22Rv1 (cell line): ENCODE data around the gene PIERCE2.
"Not testable (repeated sequence)": the region's sequence is repeated elsewhere in the genome, so short reads cannot be mapped to it uniquely, and the experiment has no call there.

Experiments
- H3K27ac ChIP-seq: fragments of 450-650 bp; 2 replicates; pipeline ENCODE4 v1.5.1; 2017
- ZFX ChIP-seq: fragments of 450-650 bp; IDR thresholded peaks from 2 replicates; pipeline ENCODE4 v1.6.1; 2017; ENCODE audit warnings: antibody characterized with exemption, borderline replicate concordance
- TF ChIP-seq, protein P1 (sequence below): fragments of 450-650 bp; IDR thresholded peaks from 2 replicates; pipeline ENCODE4 v1.5.1; 2017; ENCODE audit warnings: mild to moderate bottlenecking

The PIERCE2 gene

DNA sequence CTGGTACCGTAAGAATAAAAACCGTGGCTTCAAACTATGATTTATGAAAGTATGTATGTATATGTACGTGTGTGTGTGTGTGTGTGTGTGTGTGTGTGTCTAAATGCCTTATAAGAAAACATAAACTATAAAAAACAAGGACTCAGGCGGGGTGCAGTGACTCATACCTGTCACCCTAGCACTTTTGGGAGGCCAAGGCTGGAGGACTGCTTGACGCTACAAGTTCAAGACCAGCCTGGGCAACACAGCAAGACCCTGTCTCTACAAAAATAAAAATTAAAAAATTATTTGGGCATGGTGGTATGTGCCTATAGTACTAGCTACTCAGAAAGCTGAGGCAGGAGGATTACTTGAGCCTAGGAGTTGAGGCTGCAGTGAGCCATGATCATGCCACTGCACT lies 29.2 kb upstream of the PIERCE2 start:
- no peak overlapping the region for H3K27ac ChIP-seq
- TF ChIP-seq, protein P1, sequence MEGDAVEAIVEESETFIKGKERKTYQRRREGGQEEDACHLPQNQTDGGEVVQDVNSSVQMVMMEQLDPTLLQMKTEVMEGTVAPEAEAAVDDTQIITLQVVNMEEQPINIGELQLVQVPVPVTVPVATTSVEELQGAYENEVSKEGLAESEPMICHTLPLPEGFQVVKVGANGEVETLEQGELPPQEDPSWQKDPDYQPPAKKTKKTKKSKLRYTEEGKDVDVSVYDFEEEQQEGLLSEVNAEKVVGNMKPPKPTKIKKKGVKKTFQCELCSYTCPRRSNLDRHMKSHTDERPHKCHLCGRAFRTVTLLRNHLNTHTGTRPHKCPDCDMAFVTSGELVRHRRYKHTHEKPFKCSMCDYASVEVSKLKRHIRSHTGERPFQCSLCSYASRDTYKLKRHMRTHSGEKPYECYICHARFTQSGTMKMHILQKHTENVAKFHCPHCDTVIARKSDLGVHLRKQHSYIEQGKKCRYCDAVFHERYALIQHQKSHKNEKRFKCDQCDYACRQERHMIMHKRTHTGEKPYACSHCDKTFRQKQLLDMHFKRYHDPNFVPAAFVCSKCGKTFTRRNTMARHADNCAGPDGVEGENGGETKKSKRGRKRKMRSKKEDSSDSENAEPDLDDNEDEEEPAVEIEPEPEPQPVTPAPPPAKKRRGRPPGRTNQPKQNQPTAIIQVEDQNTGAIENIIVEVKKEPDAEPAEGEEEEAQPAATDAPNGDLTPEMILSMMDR = no peak
- no peak for TF ChIP-seq ZFX

DNA sequence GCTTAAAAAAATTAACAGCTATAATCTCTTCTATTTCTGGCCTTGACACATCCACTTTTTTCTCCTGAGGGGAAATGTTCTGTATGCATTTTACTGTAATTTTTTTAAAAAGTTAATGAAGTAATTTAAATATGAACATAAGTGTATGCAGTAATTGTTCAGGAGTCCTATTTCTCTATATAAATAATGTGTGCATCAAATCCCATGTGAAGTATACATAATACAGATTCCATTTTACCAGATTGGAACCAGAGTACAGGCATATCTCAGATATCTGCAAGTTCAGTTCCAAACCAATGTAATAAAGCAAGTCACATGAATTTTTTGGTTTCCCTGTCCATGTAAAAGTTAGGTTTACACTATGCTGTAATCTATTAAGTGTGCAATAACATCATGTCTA lies 26.7 kb upstream of the PIERCE2 start:
- TF ChIP-seq, protein P1 = no peak
- no peak for TF ChIP-seq ZFX
- H3K27ac ChIP-seq = no peak overlapping the region

DNA sequence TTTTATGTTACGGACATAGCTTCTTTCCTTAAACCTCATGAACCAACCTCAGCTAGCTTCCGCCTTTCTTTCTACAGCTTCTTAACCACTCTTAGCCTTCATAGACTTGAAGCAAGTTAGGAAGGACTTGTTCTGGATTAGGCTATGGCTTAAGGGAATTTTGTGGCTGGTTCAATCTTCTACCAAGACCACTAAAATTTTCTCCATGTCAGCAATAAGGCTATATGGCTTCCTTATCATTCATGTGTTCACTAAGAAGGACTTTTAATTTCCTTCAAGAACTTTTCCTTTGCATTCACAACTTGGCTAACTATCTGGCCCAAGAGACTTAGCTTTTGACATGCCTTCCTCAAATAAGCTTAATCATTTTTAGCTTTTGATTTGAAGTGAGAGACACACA lies 24.6 kb upstream of the PIERCE2 start:
- TF ChIP-seq, protein P1 = no peak
- TF ChIP-seq ZFX = no peak

DNA sequence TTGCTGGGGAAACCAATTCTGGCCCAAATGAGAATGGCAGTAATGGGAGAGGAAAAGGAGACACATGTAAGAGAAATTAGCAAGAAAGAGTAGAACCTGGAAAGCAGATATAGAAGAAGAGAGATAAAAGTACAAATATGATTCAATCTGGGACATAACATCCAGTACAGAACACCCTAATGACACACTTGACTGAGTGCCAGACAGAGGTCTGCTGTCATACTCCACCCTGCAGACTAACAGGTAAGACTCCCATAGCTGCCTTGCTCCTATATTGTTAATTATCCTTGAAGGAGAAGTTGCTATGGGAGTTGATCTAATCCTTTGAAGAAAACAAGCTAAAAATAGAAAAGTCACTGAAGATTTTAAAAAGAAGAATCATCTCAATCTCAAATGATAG lies 21.3 kb upstream of the PIERCE2 start:
- no peak overlapping the region for H3K27ac ChIP-seq
- no peak for TF ChIP-seq ZFX
- TF ChIP-seq, protein P1 = no peak

More for the DNA sequence above, 24.6 kb upstream of the PIERCE2 start:
- no peak overlapping the region for H3K27ac ChIP-seq

DNA sequence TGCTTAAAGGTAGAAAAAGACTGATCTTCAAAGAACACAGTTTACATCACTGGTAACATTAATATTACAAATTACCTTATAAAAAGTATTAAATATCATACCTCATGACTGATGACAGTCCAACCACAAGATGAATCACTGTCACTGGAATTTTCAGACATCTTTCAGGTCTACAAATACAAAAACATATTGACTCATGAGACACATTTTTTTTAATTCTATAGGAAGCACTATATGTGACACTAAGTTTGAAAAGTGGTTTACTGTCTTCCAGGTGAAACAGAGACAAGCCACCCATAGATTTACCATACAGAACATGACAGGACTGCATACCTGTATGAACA lies 19.1 kb upstream of the PIERCE2 start:
- TF ChIP-seq, protein P1 = no peak
- TF ChIP-seq ZFX = no peak
- no peak overlapping the region for H3K27ac ChIP-seq

DNA sequence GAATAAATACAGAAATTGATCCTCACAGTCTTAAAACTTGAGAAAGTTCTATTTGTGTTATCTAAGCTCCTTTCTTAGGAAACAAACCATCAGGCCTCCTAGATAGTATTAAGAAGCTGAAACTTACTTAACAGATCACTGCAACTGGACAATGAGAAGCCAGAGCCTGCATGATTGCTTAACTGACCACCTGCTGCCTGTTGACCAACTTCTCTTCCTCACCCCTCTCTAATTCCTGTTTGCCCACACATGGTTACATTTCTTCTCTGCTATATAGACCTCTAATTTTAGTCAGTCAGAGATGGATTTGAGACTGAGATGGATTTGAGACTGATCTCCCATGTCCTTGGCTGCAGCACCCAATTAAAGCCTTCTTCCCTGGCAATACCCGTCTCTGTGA lies 13.6 kb upstream of the PIERCE2 start:
- TF ChIP-seq ZFX = no peak
- TF ChIP-seq, protein P1 = no peak
- no peak overlapping the region for H3K27ac ChIP-seq

DNA sequence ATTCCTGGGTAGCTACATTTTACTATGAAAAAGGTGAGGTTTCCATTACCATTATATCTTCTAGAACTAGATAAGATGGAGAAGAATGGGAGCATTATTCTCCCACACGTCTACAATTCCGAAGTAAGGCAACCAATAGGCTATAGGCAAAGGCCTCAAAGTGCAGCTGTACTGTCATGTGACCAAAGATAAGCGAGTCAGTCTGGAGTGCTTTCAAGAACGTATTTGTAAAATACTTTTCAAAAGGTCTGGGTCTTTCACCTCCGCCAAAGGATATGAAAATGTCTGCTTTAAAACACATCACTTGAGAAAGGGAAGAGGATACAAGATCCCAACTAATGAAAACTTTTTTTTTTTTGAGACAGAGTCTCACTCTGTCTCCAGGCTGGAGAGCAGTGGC lies 10.1 kb upstream of the PIERCE2 start:
- no peak overlapping the region for H3K27ac ChIP-seq
- TF ChIP-seq, protein P1 = no peak
- TF ChIP-seq ZFX = no peak

DNA sequence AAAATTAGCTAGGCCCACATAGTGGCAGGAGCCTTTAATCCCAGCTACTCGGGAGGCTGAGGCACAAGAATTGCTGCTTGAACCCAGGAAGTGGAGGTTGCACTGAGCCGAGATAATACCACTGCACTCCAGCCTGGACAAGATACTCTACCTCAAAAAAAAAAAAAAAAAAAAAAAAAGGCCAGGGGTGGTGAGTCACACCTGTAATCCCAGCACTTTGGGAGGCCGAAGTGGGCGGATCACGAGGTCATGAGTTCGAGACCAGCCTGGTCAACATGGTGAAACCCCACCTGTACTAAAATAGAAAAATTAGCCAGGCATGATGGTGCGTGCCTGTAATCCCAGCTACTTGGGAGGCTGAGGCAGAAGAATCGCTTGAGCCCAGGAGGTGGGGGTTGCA lies 8.2 kb upstream of the PIERCE2 start:
- H3K27ac ChIP-seq = not testable (repeated sequence)
